ENCODE results near the gene KIRREL3. TPM values are rescaled to one million over a fixed set of nuclear protein-coding genes. Genes with fewer than 3 reads are reported as not detected.

Gene KIRREL3
- total and polyA plus RNA-seq, 2 of the 4 experiments (the other 2 are of a cell fraction): 10.9 to 15.9 TPM

DNA sequence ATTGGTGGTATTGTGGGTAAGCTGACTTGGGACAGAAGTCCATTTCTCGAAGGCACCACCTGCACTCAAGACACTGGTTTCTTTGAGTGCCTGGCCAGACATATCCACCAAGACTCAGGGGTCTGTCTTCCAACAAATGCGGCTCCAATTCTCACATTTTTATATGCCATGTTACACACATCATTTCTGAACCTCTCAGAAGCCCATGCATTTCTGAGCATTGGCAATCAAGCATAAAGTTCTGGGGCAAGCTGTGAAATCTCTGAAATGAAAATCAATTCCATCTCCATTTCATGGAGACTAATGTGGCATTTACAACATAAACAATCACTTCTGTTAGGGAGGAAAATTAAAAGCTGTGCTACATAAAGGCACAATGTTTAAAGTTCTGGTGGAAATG is 243.7 kb downstream of the KIRREL3 start:
- Histone ChIP-seq H2AK5ac (ENCODE audit: low read depth, low read length) (no peak overlapping the region), H4K8ac (ENCODE audit: low read depth in 2 of 2, low read length in 2 of 2) (no peak overlapping the region), H4K20me1 (ENCODE audit: insufficient read depth, low read length) (no peaks in the 10 kb centered on the region), H3K4me2 (ENCODE audit: low read depth, low read length) (no peak overlapping the region), H3K4me1 (ENCODE audit: control insufficient read depth, insufficient read depth, low read length) (peaks cover 6% of the 10 kb centered on the region; the same call in 1 of the 2 replicates), H3K18ac (ENCODE audit: low read depth, low read length) (no peak overlapping the region), H2AFZ (replicated peaks; ENCODE audit: low read length, poor library complexity) (no peak overlapping the region), H3K9ac (ENCODE audit: low read depth, low read length) (no peak overlapping the region), H3K9me3 (ENCODE audit: control insufficient read depth, insufficient read depth, low read length) (no peaks in the 10 kb centered on the region), H3K14ac (replicated peaks; ENCODE audit: low read depth, low read length) (no peak overlapping the region), H2BK5ac (ENCODE audit: low read depth, low read length, poor library complexity, severe bottlenecking) (no peak overlapping the region), H4K5ac (ENCODE audit: low read depth, low read length) (no peak overlapping the region; the same call in 1 of the 2 replicates), H3K4ac (ENCODE audit: low read depth, low read length) (no peak overlapping the region), H3K27me3 (ENCODE audit: control insufficient read depth, insufficient read depth, low read length) (no peaks in the 10 kb centered on the region), H2BK120ac (ENCODE audit: low read depth, low read length) (no peak overlapping the region), H3K27ac (ENCODE audit: insufficient read depth, low read length) (no peak overlapping the region), H3K36me3 (ENCODE audit: control insufficient read depth, insufficient read depth, low read length) (no peaks in the 10 kb centered on the region), H3K56ac (ENCODE audit: extremely low read depth, insufficient read depth, low read length) (no peak overlapping the region), H2BK15ac (ENCODE audit: low read depth, low read length) (no peak overlapping the region), H3K23ac (ENCODE audit: low read depth, low read length) (no peak overlapping the region), H3K4me3 (ENCODE audit: insufficient read depth, low read depth, low read length) (no peak overlapping the region), H4K91ac (ENCODE audit: insufficient read depth, low read depth, low read length) (no peak overlapping the region), H3K9me1 (ENCODE audit: insufficient read depth, low read length) (no peaks in the 10 kb centered on the region), H3K79me1 (ENCODE audit: low read depth in 1 of 2, low read length in 2 of 2) (peaks cover 4 to 6% of the 10 kb centered on the region in 2 experiments; a peak in 1 of 4 replicates), H2BK20ac (ENCODE audit: low read depth, low read length) (no peak overlapping the region), H2AK9ac (replicated peaks; ENCODE audit: low read depth, low read length, poor library complexity) (no peak overlapping the region)
- dilution Hi-C loops (cut with HindIII; ENCODE audit: low sequenced_read_pairs, unreplicated experiment) (no loop called here), in situ Hi-C loops (cut with MboI; ENCODE audit: low sequenced_read_pairs) (no loop called here), intact Hi-C loops (cut with micrococcal nuclease) (no loop called here)
- no TSS peak for BruUV-seq (replicated peaks)
- POLR2A ChIA-PET (ENCODE audit: unreplicated experiment): no interaction called here
- DNase-seq (no peak), ATAC-seq (ENCODE audit: low read depth) (no peak)
- TF ChIP-seq RFX5 (IDR thresholded peaks at IDR 0.05; ENCODE audit: low read depth, low read length) (no peak), FOS (IDR thresholded peaks at IDR 0.05; ENCODE audit: low read depth, low read length) (no peak), RAD21 (IDR thresholded peaks at IDR 0.05; ENCODE audit: low read length) (no peak), CEBPB (IDR thresholded peaks at IDR 0.05; ENCODE audit: low read depth, low read length) (no peak), BHLHE40 (IDR thresholded peaks at IDR 0.05; ENCODE audit: low read depth, low read length) (no peak), CHD1 (IDR thresholded peaks at IDR 0.05; ENCODE audit: low read depth, low read length) (no peak), MXI1 (IDR thresholded peaks at IDR 0.05; ENCODE audit: borderline replicate concordance, low read depth, low read length) (no peak), POLR2A (IDR thresholded peaks at IDR 0.05; ENCODE audit: low read depth, low read length) (no peak), NFE2L2 (IDR thresholded peaks at IDR 0.05; ENCODE audit: low read depth, low read length) (no peak), SMC3 (IDR thresholded peaks at IDR 0.05; ENCODE audit: low read depth, low read length) (no peak), MAFK (IDR thresholded peaks at IDR 0.05; ENCODE audit: low read depth, low read length) (no peak), MAZ (IDR thresholded peaks at IDR 0.05; ENCODE audit: borderline replicate concordance, low read depth, low read length) (no peak), RCOR1 (IDR thresholded peaks at IDR 0.05; ENCODE audit: insufficient replicate concordance, low read length) (no peak)
- TF ChIP-seq, protein P1, sequence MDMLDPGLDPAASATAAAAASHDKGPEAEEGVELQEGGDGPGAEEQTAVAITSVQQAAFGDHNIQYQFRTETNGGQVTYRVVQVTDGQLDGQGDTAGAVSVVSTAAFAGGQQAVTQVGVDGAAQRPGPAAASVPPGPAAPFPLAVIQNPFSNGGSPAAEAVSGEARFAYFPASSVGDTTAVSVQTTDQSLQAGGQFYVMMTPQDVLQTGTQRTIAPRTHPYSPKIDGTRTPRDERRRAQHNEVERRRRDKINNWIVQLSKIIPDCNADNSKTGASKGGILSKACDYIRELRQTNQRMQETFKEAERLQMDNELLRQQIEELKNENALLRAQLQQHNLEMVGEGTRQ (IDR thresholded peaks at IDR 0.05; ENCODE audit: low read depth, low read length): no peak
- TF ChIP-seq, protein P2, sequence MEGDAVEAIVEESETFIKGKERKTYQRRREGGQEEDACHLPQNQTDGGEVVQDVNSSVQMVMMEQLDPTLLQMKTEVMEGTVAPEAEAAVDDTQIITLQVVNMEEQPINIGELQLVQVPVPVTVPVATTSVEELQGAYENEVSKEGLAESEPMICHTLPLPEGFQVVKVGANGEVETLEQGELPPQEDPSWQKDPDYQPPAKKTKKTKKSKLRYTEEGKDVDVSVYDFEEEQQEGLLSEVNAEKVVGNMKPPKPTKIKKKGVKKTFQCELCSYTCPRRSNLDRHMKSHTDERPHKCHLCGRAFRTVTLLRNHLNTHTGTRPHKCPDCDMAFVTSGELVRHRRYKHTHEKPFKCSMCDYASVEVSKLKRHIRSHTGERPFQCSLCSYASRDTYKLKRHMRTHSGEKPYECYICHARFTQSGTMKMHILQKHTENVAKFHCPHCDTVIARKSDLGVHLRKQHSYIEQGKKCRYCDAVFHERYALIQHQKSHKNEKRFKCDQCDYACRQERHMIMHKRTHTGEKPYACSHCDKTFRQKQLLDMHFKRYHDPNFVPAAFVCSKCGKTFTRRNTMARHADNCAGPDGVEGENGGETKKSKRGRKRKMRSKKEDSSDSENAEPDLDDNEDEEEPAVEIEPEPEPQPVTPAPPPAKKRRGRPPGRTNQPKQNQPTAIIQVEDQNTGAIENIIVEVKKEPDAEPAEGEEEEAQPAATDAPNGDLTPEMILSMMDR (conservative IDR thresholded peaks at IDR 0.05; ENCODE audit: low read depth, low read length): no peak
- TF ChIP-seq, protein P3, sequence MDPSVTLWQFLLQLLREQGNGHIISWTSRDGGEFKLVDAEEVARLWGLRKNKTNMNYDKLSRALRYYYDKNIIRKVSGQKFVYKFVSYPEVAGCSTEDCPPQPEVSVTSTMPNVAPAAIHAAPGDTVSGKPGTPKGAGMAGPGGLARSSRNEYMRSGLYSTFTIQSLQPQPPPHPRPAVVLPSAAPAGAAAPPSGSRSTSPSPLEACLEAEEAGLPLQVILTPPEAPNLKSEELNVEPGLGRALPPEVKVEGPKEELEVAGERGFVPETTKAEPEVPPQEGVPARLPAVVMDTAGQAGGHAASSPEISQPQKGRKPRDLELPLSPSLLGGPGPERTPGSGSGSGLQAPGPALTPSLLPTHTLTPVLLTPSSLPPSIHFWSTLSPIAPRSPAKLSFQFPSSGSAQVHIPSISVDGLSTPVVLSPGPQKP (IDR thresholded peaks at IDR 0.05; ENCODE audit: borderline replicate concordance, low read depth, low read length): no peak
- no CpG with 5 or more reads among the region's 2 CpGs for WGBS, 2 experiments (ENCODE audit: extremely low coverage in 2 of 2, insufficient read length in 1 of 2)
- CTCF ChIA-PET: interaction anchor here (0.7 kb wide), 1 partner anchor 46 kb away, joined by 4 read pairs; no protein-coding TSS in a partner anchor

Data from IMR-90 (cell line).